Upper lobe of left lung (tissue), 4 donors: ENCODE results near the gene LCE2A.

ENCODE experiments used
- POLR2A ChIP-seq, 4 donors: fragments of 450-650 bp; IDR thresholded peaks; one replicate each; pipeline ENCODE4 v1.5.1; 2016 to 2017; ENCODE audit warnings: antibody characterized with exemption in 4 of 4, mild to moderate bottlenecking in 2 of 4
- POLR2AphosphoS5 ChIP-seq, 2 donors: sonication (generic); formaldehyde crosslinking; IDR thresholded peaks; one replicate each; pipeline ENCODE4 v1.5.1; 2017; ENCODE audit warnings: antibody characterized with exemption in 2 of 2

DNA sequence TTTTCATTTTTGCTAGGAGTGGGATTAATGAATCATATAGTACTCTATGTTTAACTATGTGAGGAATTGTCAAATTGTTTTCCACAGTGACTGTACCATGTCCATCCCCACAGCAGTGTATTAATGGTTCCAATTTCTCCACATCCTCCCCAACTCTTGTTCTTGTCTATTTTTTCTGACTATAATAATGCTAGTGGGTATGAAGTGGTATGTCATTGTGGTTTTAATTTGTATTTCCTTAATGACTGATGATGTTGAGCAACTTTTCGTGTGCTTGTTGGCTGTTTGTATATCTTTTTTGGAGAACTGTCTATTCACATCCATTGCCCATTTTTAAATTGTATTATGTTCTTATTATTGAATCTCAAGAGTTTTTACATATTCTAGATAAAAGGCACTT lies 49.7 kb downstream of the LCE2A start:
- TF ChIP-seq POLR2AphosphoS5 (IDR thresholded peaks at IDR 0.05) (no peak), POLR2A (IDR thresholded peaks at IDR 0.05) (no peak)
